Measurements from ENCODE around the gene DLG2. TPM values are rescaled to one million over a fixed set of nuclear protein-coding genes. Genes with fewer than 3 reads are reported as not detected.
"Not testable (repeated sequence)": the region's sequence is repeated elsewhere in the genome, so short reads cannot be mapped to it uniquely, and the experiment has no call there.

Gene DLG2
- total RNA-seq, 1 donor from 2014 or later: 0.18 TPM

GRCh38 chr11:85347291-85347690 is 279.9 kb downstream of the DLG2 start:
- no peak for DNase-seq (ENCODE audit: extremely low read depth, low read depth, low spot score)

GRCh38 chr11:85346484-85346883 is 280.7 kb downstream of the DLG2 start:
- DNase-seq (ENCODE audit: extremely low read depth, low read depth, low spot score): no peak

GRCh38 chr11:85340846-85341245 is 286.3 kb downstream of the DLG2 start:
- DNase-seq (ENCODE audit: extremely low read depth, low read depth, low spot score): not testable (repeated sequence)

DNA sequence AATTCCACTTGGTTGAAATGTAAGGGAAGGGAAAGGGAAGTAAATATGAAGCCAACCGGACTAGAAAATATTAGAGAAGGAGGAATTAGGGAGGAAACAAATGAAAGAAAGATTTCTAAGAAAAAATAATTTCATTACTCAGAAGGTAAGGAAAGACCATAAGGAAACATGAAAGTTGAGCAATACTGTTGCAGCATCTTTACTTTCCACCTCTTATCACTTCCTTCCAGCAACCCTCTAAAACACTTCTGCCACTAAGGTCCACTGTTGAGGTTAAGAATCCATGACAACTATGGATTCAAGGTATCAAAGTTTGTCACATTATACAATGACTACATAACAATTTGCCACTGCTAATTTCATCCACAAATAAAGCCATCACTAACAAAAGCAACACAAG is 308.6 kb downstream of the DLG2 start:
- DNase-seq (ENCODE audit: extremely low read depth, low read depth, low spot score): no peak

DNA sequence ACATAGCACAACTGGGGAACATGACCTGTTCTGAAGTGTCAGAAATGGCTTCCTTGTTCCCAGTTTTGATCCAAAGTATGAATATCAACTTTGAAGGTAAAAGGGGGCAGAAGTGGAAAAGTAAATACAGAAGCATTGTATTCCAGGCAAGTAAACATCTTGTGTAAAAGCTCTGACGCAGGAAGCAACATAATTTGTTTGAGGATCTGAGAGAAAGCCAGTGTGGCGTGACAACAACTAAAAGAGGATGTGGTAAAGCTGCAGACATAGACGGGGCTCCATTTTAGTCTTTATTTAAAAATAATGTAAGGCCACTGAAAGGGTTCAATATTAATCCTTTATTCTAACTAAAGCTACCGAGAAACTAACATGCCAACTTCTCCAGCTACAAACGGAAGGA is 310.2 kb downstream of the DLG2 start:
- no peak for DNase-seq (ENCODE audit: extremely low read depth, low read depth, low spot score)

DNA sequence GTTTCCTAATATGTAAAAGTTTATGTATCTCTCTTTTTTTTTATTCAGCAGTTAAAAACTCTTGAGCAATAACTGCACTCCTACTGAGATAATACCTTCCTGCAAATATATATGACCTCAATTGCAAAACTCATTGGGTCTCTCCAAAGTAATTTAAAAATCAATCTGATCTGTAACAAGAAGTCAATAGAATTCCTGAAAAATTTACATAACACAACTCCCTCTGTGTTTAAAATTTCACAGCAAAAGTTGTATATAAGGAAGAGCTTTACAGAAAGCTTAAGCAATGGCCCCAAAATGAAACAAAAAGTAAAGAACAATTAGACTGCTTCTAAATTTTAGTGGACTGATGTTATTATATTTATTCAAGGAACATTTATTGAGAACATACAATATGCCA is 313.4 kb downstream of the DLG2 start:
- DNase-seq (ENCODE audit: extremely low read depth, low read depth, low spot score): no peak

GRCh38 chr11:85310479-85310878 is 316.7 kb downstream of the DLG2 start:
- no peak for DNase-seq (ENCODE audit: extremely low read depth, low read depth, low spot score)

DNA sequence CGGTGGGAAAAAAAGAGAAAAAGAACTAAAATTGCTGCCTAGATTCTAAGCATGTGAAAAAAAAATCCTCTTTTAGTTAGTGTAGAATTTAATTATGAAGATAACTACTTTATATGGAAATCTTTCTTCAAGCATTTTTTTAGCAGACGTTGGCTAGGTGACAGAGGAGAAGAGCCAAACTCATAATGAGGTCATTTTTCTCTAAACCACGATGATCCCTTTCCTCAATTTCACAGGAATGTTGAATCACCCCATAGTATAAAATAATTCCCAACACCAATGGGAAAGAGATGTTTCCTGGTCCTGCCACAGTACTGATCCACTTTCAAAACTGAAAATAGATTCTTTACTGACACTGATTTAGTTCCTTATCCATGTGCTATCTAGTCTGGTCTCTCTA is 319.8 kb downstream of the DLG2 start:
- DNase-seq (ENCODE audit: extremely low read depth, low read depth, low spot score): no peak

DNA sequence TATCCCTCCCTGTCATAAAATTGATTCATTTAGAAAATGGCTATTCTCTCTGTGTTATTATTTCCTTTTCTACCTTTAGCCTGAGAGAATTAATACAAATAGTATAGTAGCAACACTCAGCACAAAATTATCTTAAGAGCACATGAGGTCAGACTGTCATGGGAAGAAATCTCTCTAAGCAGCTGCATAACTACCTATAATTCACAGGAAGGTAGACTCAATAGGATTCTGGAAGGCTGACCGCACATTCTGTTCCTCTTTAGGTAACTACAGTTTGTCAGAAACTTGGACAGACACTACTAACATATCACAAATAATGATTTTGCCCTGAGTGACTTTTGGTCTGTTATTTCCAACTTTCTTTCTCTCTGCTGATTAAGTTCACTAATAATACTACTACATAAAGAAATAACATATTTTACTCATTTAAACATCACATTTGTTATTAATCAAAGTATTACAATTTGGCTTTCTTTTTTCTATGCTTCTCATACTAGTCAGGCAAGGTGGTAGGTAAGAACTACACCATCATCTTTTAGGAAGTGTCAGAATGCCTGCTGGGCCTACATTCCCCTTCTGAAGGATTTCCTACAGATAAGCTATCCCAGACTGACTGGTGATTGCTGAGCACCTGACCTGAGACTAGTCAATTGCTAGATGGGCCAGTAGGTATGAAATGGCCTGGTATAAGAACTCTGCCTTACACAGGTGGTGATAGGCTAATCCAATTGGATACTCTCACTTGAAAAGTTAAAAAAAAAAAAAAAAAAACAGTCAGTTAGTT is 325.1 kb downstream of the DLG2 start:
- no peak for DNase-seq (ENCODE audit: extremely low read depth, low read depth, low spot score)

GRCh38 chr11:85299258-85299942 is 327.7 kb downstream of the DLG2 start:
- DNase-seq (ENCODE audit: extremely low read depth, low read depth, low spot score): no peak

DNA sequence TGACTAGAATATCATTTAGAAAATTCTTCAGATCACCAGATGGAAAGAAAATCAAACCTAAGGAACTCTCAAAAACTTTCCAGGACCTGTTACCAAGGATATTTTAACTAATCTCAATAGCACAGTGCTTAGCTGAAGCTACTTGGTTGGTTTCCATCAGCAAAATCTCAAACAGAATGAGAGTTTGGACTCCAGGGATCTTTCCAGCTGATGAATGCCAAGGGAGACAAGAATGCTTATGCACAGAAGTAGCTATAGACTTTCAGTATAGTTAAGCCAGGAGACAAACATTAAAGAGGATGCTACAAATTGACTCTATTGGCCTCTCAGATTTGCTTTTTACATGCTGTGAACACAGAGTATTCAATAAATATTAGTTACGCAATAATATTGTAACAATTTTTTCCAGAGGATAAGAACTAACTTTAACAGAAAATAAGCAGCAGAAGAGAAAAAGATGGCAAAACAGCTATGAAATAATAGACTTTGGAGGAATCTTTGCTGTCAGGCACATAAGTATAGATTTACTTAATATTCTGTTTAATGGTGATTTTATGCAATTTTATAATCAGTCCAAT is 331.4 kb downstream of the DLG2 start:
- no peak for DNase-seq (ENCODE audit: extremely low read depth, low read depth, low spot score)

- no peak for DNase-seq (ENCODE audit: extremely low read depth, low read depth, low spot score)
Measured at GRCh38 chr11:85281550-85281949, 345.6 kb downstream of the DLG2 start.

- DNase-seq (ENCODE audit: extremely low read depth, low read depth, low spot score): no peak
Measured at GRCh38 chr11:85279267-85279666, 347.9 kb downstream of the DLG2 start.

DNA sequence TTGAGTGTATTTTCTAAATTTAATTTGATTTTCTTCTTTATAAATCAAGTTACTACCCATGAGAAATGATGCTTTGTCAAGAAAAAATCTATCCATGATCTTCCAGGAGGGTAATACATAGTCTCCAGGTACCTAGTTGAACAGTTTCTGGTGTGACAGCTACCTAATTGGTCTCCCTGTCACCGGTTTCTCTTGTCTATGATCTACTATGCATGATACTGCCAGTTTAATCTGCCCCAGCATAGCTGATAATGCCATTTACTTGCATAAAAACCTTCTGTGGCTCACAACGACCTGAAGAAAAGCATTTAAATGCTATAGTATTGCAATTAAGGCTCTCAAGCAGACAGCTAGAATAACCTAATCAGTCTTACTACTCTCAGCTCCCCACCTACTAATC is 349.5 kb downstream of the DLG2 start:
- no peak for DNase-seq (ENCODE audit: extremely low read depth, low read depth, low spot score)

DNA sequence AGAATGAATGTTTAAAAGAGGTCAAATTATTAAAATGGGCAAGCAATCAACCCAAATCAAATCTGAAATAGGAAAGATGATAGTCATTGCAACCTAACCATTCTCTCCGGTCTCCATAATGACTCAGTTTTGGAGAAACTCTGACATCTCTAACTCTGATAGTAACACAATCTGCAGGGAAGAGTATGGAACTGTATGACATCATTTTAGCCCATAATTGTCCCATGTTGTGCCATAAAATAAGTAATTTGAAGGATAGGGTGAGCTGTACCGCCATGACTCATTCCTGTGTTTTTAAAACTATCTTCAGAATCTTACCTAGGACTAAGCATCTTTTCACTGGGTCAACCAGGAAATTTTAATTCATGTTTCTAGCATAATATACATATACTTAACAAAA is 350.8 kb downstream of the DLG2 start:
- DNase-seq (ENCODE audit: extremely low read depth, low read depth, low spot score): no peak

DNA sequence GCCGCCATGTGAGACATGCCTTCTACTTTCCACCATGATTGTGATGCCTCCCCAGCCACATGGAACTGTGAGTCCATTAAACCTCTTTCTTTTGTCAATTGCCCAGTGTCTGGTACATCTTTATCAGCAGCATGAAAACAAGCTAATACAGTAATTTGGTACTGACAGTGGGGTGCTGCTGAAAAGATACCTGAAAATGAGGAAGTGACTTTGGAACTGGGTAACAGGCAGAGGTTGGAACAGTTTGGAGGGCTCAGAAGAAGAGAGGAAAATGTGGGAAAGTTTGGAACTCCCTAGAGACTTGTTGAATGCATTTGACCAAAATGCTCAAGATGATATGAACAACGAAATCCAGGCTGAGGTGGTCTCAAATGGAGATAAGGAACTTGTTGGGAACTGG is 356.8 kb downstream of the DLG2 start:
- DNase-seq (ENCODE audit: extremely low read depth, low read depth, low spot score): not testable (repeated sequence)

- no peak for DNase-seq (ENCODE audit: extremely low read depth, low read depth, low spot score)
Measured at GRCh38 chr11:85269109-85269508, 358.0 kb downstream of the DLG2 start.

DNA sequence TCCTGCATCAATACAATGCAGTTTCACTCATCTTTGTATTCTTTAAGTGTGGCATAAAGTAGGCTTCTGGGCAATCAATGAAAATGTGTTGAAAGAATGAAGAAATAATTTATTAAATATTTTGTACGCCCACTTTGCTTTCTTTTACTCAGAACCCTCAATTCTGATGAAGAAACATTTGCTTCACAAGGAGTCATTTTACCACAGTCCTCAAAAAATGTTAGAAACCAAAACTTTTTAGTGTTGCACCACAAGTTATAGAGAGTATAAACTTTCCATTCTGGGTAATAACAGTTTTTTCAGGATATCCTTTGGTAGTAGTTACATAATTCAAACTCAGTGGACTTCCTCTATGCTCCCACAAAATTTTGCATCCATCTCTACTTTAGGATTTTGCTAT is 360.5 kb downstream of the DLG2 start:
- DNase-seq (ENCODE audit: extremely low read depth, low read depth, low spot score): no peak

DNA sequence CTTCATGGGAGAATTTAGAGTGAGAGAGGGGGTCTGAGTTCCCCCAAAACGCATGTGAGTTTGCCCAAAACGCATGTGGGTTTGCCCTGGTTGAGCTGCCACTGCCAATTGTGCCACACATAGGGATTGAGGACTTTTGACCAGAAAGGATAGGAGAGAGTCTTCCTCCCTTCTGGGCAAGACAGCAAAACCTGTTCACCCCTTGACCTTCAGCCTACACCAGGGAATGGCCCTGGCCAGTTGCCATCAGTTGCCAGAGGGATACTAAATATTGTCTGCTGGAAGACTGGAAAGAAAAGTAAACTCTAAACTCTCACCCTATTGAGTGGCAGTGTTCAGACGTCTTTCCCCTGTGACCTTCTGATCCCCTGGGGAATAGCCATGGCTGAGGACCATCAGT is 363.8 kb downstream of the DLG2 start:
- no peak for DNase-seq (ENCODE audit: extremely low read depth, low read depth, low spot score)

- DNase-seq (ENCODE audit: extremely low read depth, low read depth, low spot score): no peak
Measured at GRCh38 chr11:85257837-85258236, 369.3 kb downstream of the DLG2 start.

DNA sequence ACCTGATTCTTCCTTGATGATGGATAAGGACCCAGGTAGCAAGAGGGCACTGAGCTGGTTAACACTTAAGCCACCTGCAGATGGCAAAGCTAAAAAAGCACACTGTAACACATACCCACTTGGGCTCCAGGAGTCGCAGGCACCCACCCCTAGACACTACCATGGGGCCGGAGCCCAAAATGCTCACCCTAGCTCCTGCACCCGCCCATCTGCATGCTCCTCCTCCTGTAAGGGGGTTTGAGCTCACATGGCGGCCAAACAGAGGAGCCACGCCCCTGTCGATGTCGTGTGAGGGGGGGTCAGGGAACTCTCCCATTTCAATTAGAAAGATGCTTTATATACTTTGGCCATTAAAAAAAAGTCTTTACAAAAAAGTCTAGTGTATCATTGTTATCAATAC is 370.7 kb downstream of the DLG2 start:
- no peak for DNase-seq (ENCODE audit: extremely low read depth, low read depth, low spot score)

DNA sequence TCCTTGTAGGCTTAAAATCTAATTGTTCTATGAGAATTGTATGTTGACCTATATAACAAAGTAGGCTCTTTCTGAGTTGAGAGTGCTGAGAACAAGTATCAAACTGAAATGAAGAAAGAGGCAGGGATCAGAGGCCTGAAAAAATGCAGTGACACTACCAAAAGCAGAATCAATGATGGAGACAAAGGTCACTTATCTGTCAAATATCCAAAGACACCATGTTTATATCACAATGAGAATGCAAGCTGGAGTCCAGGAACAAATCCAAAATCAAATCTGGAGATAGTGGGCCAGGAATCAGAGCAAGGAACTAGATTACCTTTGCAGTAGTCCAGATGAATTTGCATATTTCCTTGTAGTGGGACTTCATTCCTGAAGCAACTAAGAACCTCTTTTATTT is 377.7 kb downstream of the DLG2 start:
- no peak for DNase-seq (ENCODE audit: extremely low read depth, low read depth, low spot score)

Data from glomerular endothelial cell (primary cell).